OCI-LY7 (cell line): ENCODE data around the gene ORC1. TPM values are rescaled to one million over a fixed set of nuclear protein-coding genes. Genes with fewer than 3 reads are reported as not detected.

ENCODE experiments used
- BruUV-seq: library from RNA; stranded (reverse); fragments of 400-500 nt; replicated peaks from 2 replicates; lab custom pipeline; 2021; lab: Mats Ljungman, UMichigan
- CTCF ChIA-PET: fragments of 300-600 bp; sonication (Branson Sonifier 250); formaldehyde crosslinking; loops from one replicate; lab custom pipeline; 2022; ENCODE audit warnings: antibody characterized with exemption; ENCODE audit not compliant: unreplicated experiment; lab: Charles Lee
- POLR2A ChIA-PET: fragments of 300-600 bp; sonication (Branson Sonifier 250); formaldehyde crosslinking; loops from one replicate; lab custom pipeline; 2022; ENCODE audit warnings: antibody characterized with exemption; lab: Charles Lee
- DNase-seq: peaks from one replicate; pipeline ENCODE4 v3.0.0-alpha.2; 2015; ENCODE audit warnings: low spot score
- H2AFZ ChIP-seq: fragments of 200-600 bp; sonication (generic), shearing (Covaris generic); 2 replicates; pipeline ENCODE4 v1.6.1; 2014; ENCODE audit warnings: mild to moderate bottlenecking, antibody characterized with exemption, low read length, moderate library complexity
- H3K27ac ChIP-seq: fragments of 200-600 bp; sonication (generic); 2 replicates; pipeline ENCODE4 v1.5.1; 2014; ENCODE audit warnings: mixed run types, low read depth, mild to moderate bottlenecking, moderate library complexity, low read length, inconsistent platforms; ENCODE audit not compliant: poor library complexity, severe bottlenecking
- H3K36me3 ChIP-seq: fragments of 200-600 bp; sonication (generic); 2 replicates; pipeline ENCODE4 v1.6.1; 2014; ENCODE audit warnings: mild to moderate bottlenecking, antibody characterized with exemption, low read length, moderate library complexity, mixed read lengths; ENCODE audit not compliant: insufficient read depth
- H3K4me1 ChIP-seq: fragments of 200-600 bp; sonication (generic); 2 replicates; pipeline ENCODE4 v1.5.1; 2014; ENCODE audit warnings: mild to moderate bottlenecking, low read length; ENCODE audit not compliant: insufficient read depth, poor library complexity, severe bottlenecking
- H3K4me2 ChIP-seq: fragments of 200-600 bp; sonication (generic); 2 replicates; pipeline ENCODE4 v1.6.1; 2014; ENCODE audit warnings: mild to moderate bottlenecking, low read length
- H3K4me3 ChIP-seq: fragments of 200-600 bp; sonication (generic); 2 replicates; pipeline ENCODE4 v1.5.1; 2014; ENCODE audit warnings: mild to moderate bottlenecking, low read depth, low read length; ENCODE audit not compliant: poor library complexity, severe bottlenecking
- H3K79me2 ChIP-seq: fragments of 200-600 bp; sonication (generic); 2 replicates; pipeline ENCODE4 v1.6.1; 2016; ENCODE audit warnings: low read depth, mild to moderate bottlenecking, low read length, moderate library complexity, mixed read lengths; ENCODE audit not compliant: insufficient read depth
- H3K9me2 ChIP-seq: fragments of 200-600 bp; sonication (generic); 2 replicates; pipeline ENCODE4 v1.6.1; 2016; ENCODE audit warnings: mild to moderate bottlenecking, low read length, mixed read lengths; ENCODE audit not compliant: insufficient read depth
- H3K9me3 ChIP-seq: fragments of 200-600 bp; sonication (generic); 2 replicates; pipeline ENCODE4 v1.6.1; 2014; ENCODE audit warnings: mild to moderate bottlenecking, mixed run types, low read length, mixed read lengths
- H4K20me1 ChIP-seq: fragments of 200-600 bp; sonication (generic); 2 replicates; pipeline ENCODE4 v1.6.1; 2014; ENCODE audit warnings: mild to moderate bottlenecking, antibody characterized with exemption, low read length, moderate library complexity, mixed read lengths; ENCODE audit not compliant: insufficient read depth
- CTCF ChIP-seq: fragments of 200-600 bp; sonication (generic); conservative IDR thresholded peaks from 2 replicates; pipeline ENCODE4 v1.5.1; 2014; ENCODE audit warnings: mild to moderate bottlenecking, antibody characterized with exemption, low read length, moderate library complexity, mixed read lengths
- EZH2phosphoT487 ChIP-seq: fragments of 200-600 bp; sonication (generic); IDR thresholded peaks from 2 replicates; pipeline ENCODE4 v1.6.1; 2018; ENCODE audit warnings: low read depth, borderline replicate concordance, mild to moderate bottlenecking, mixed run types, antibody characterized with exemption, low read length, moderate library complexity, mixed read lengths
- intact Hi-C: fragments of 100-400 bp; cut with micrococcal nuclease; formaldehyde crosslinking; loops from one replicate; pipeline ENCODE4 v1.10.0; 2022; ENCODE audit not compliant: unreplicated experiment
- total RNA-seq, 2 experiments: library from RNA; depleted of rRNA in 1 of 2; stranded (reverse); fragments of >200 nt in 1 of 2; shearing (Covaris generic) in 1 of 2; gene quantifications; 2 replicates each; pipeline ENCODE4 v1.2.3, GENCODE V29; 2014 to 2022

ORC1 gene
- total RNA-seq, 2 experiments from 2014 or later: 37.7 to 39.0 TPM

- Histone ChIP-seq H3K79me2 (no peaks in the 10 kb centered on the region), H3K9me3 (no peaks in the 10 kb centered on the region), H2AFZ (no peak overlapping the region), H3K4me2 (no peak overlapping the region), H3K27ac (no peak overlapping the region), H3K36me3 (peaks cover 97% of the 10 kb centered on the region), H3K9me2 (no peaks in the 10 kb centered on the region), H3K4me3 (no peak overlapping the region), H3K4me1 (no peaks in the 10 kb centered on the region), H4K20me1 (no peaks in the 10 kb centered on the region)
- no peak for TF ChIP-seq EZH2phosphoT487
- no peak for TF ChIP-seq CTCF
- ChIA-PET POLR2A (interaction anchor here (0.7 kb wide), 1 partner anchor 10 kb away, joined by 4 read pairs; no protein-coding TSS in a partner anchor), CTCF (no interaction called here)
- intact Hi-C loops: no loop called here
- BruUV-seq: no TSS peak
- DNase-seq: no peak
Measured at GRCh38 chr1:52416811-52417210, 12.6 kb upstream of the ORC1 start.

DNA sequence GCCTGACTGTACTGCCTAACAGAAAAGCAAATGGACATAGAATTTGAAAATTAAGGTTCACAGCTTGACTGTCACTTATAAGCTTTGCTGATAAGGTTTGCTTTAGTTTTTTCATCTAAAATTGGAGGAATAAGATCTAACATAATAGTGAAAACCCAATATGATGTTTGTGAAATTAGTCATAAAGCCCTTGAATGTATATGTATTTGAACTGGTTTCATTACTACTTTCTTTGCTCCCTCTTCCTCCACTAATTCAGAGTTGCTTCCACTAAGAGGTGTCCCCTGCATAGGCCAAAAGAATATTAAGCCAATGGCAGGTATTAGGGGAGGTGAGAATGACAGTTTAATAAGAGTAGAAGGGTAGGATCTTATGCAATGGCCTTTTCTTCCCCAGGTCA lies 10.7 kb upstream of the ORC1 start:
- intact Hi-C loops: no loop called here
- Histone ChIP-seq H3K27ac (no peak overlapping the region), H3K4me1 (no peaks in the 10 kb centered on the region), H2AFZ (no peak overlapping the region), H3K79me2 (no peaks in the 10 kb centered on the region), H3K4me3 (no peak overlapping the region), H3K4me2 (no peak overlapping the region), H3K9me2 (no peaks in the 10 kb centered on the region), H3K9me3 (no peaks in the 10 kb centered on the region), H4K20me1 (no peaks in the 10 kb centered on the region), H3K36me3 (peaks cover 93% of the 10 kb centered on the region)
- DNase-seq: no peak
- POLR2A ChIA-PET: interaction anchor here (0.7 to 1.3 kb wide), 2 partner anchors 10 to 15 kb away, joined by 3 to 4 read pairs; no protein-coding TSS in a partner anchor
- no TSS peak for BruUV-seq
- CTCF ChIA-PET: no interaction called here
- TF ChIP-seq EZH2phosphoT487 (no peak), CTCF (no peak)

- Histone ChIP-seq H3K9me3 (no peaks in the 10 kb centered on the region), H3K27ac (no peak overlapping the region), H3K36me3 (peaks cover 95% of the 10 kb centered on the region), H3K79me2 (no peaks in the 10 kb centered on the region), H3K4me2 (no peak overlapping the region), H2AFZ (no peak overlapping the region), H3K9me2 (no peaks in the 10 kb centered on the region), H3K4me1 (no peaks in the 10 kb centered on the region), H3K4me3 (no peak overlapping the region), H4K20me1 (no peaks in the 10 kb centered on the region; the same call in 1 of the 2 replicates)
- no TSS peak for BruUV-seq
- no peak for DNase-seq
- ChIA-PET CTCF (no interaction called here), POLR2A (interaction anchor here (0.5 to 1.3 kb wide), 3 partner anchors 8 to 63 kb away, joined by 3 to 5 read pairs (median 3); no protein-coding TSS in a partner anchor)
- TF ChIP-seq CTCF (no peak), EZH2phosphoT487 (no peak)
- intact Hi-C loops: no loop called here
Measured at GRCh38 chr1:52413410-52413989, 9.3 kb upstream of the ORC1 start.
